HG03571 (cell line): ENCODE measurements around the gene E2F2.

Source experiments
- ATAC-seq: cut with Tn5 transposase; IDR thresholded peaks from one replicate; pipeline ENCODE4 v1.9.1; 2021; ENCODE audit not compliant: unreplicated experiment

Gene E2F2

GRCh38 chr1:23530747-23531561 is at the start of gene E2F2:
Gene E2F2, minus strand, starts transcription at chr1:23531233. Its CDS starts 440 bp downstream, at chr1:23530793.
- no peak for ATAC-seq

- no peak for ATAC-seq
These were observed 47.9 kb upstream of the E2F2 start for GRCh38 chr1:23578997-23579363.

- ATAC-seq = no peak
These were observed 47.4 kb upstream of the E2F2 start for GRCh38 chr1:23578311-23578996.

GRCh38 chr1:23577056-23578004 is 46.3 kb upstream of the E2F2 start:
- ATAC-seq = peak; percentile 70

GRCh38 chr1:23576338-23577055 is 45.5 kb upstream of the E2F2 start:
- no peak for ATAC-seq

- ATAC-seq = no peak
These were observed 44.3 kb upstream of the E2F2 start for GRCh38 chr1:23575226-23575810.

- ATAC-seq = no peak
These were observed 43.3 kb upstream of the E2F2 start for GRCh38 chr1:23574265-23574754.

- no peak for ATAC-seq
These were observed 42.6 kb upstream of the E2F2 start for GRCh38 chr1:23573574-23574182.

- ATAC-seq = no peak
These were observed 40.4 kb upstream of the E2F2 start for GRCh38 chr1:23571465-23571864.

- no peak for ATAC-seq
These were observed 39.1 kb upstream of the E2F2 start for GRCh38 chr1:23570001-23570691.

GRCh38 chr1:23568608-23569383 is 37.8 kb upstream of the E2F2 start:
- no peak for ATAC-seq

- ATAC-seq = no peak
These were observed 37.1 kb upstream of the E2F2 start for GRCh38 chr1:23567996-23568607.

- no peak for ATAC-seq
These were observed 36.6 kb upstream of the E2F2 start for GRCh38 chr1:23567629-23567995.

GRCh38 chr1:23566304-23566703 is 35.3 kb upstream of the E2F2 start:
- no peak for ATAC-seq

- no peak for ATAC-seq
These were observed 34.7 kb upstream of the E2F2 start for GRCh38 chr1:23565776-23566175.

- ATAC-seq = no peak
These were observed 33.6 kb upstream of the E2F2 start for GRCh38 chr1:23564529-23565122.

- no peak for ATAC-seq
These were observed 32.8 kb upstream of the E2F2 start for GRCh38 chr1:23563755-23564374.
